ENCODE results near the gene ZFAND2B.

GRCh38 chr2:219220652-219221402 lies 14.2 kb downstream of the ZFAND2B start:
- TF ChIP-seq HMGXB4 (CRISPR knock-in tag; IDR thresholded peaks at IDR 0.05) (no peak), ZNF219 (CRISPR knock-in tag; IDR thresholded peaks at IDR 0.05; ENCODE audit: borderline replicate concordance) (no peak), CTCF (IDR thresholded peaks at IDR 0.05) (no peak), GABPB1 (CRISPR knock-in tag; IDR thresholded peaks at IDR 0.05) (no peak), FOXJ3 (CRISPR knock-in tag; IDR thresholded peaks at IDR 0.05; ENCODE audit: borderline replicate concordance) (no peak), TEAD4 (CRISPR knock-in tag; IDR thresholded peaks at IDR 0.05) (no peak), E2F5 (CRISPR knock-in tag; IDR thresholded peaks at IDR 0.05) (no peak)
